ENCODE results near the gene CAB39.

The CAB39 gene

GRCh38 chr2:230757476-230757875, 44.8 kb downstream of the CAB39 start:
- no peak for DNase-seq (ENCODE audit: low read depth)

DNA sequence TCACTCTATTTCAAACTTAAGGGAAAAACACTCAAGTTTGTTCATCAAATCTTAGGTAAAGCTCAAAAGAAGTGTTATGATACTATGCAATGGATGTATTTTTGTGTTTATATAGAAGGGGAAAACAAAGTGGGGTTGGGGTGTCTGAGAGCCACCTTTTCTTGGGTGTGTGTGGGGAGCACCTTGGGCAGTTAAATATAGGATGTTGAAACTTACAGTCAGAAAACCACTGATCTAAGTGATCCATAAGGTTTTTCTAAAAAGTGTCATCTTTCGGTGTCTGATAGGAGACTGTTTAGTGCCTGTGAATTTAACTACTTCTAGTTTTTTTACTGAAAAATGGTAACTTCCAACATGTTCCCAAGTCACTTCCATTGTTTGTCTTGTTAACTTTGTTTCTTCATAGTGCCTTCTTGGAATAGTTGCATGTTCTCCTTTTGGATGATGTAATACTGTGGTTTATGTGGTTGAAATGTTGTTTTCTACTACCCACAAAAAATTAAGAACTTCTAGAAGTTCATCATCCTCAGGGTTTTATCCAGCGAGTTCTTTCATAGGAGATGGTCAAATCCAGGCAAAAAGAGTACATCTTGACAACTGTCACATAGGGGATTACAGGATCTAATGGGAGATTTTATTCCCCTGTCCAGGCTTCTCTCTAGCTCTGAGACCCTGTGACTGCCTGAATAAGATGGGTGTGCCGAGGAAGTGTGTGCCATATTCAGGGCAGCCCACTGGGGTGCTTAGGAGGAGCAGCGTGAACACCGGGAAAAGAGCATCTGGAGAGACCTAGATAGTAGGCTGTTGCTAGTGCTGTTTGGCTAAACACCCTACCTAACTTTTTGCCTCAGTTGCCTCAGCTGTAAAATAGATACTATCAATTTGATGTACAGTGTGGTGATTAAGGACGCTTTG, 46.2 kb downstream of the CAB39 start:
- no peak for DNase-seq (ENCODE audit: low read depth)

- DNase-seq (ENCODE audit: low read depth): no peak
These were observed 47.0 kb downstream of the CAB39 start for GRCh38 chr2:230759481-230760167.

GRCh38 chr2:230761704-230762103, 49.1 kb downstream of the CAB39 start:
- DNase-seq (ENCODE audit: low read depth): no peak

DNA sequence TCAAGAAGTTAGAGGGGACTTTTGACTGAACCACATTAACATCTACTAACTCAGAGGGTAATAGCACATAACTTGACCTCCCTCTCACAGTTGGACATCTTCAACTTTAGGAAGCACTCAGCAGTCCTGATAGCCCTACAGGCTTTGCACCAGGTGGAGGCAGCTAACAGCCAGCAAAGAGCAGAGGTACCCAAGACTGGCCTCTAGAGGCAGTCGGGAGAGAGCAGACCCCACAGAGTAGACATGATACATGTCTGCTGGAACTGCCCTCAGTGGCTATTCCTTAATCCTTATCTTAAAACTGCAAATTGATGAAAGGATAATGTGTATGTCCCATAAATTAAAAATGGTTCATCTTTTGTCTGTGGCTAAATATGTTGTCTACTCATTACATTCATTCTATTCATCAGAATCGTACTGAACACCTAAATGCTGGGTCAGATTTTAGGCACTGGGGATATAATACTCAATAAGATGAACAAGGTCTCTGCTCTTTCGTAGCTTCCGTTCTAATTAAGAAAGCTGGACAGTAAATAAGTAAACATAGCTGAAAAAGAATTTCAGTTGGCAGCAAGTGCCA, 49.8 kb downstream of the CAB39 start:
- DNase-seq (ENCODE audit: low read depth): no peak

DNA sequence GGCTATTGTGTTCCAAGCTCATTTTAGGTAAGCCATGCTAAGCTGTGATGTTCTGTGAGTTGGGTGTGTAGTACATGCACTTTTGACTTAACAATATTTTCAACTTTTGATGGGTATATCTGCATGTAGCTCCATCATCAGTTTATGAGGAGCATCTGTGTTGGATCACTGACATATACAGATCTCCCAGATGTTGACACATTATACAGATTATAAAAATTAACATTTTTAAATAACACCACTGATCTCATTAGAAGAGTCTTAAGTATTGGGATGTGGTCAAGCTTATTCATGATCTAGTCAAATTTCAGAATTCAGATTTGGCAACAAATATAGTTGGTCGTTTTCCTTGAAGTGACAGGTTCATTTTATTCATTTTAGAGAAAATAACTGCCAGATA, 51.7 kb downstream of the CAB39 start:
- DNase-seq (ENCODE audit: low read depth): no peak

DNA sequence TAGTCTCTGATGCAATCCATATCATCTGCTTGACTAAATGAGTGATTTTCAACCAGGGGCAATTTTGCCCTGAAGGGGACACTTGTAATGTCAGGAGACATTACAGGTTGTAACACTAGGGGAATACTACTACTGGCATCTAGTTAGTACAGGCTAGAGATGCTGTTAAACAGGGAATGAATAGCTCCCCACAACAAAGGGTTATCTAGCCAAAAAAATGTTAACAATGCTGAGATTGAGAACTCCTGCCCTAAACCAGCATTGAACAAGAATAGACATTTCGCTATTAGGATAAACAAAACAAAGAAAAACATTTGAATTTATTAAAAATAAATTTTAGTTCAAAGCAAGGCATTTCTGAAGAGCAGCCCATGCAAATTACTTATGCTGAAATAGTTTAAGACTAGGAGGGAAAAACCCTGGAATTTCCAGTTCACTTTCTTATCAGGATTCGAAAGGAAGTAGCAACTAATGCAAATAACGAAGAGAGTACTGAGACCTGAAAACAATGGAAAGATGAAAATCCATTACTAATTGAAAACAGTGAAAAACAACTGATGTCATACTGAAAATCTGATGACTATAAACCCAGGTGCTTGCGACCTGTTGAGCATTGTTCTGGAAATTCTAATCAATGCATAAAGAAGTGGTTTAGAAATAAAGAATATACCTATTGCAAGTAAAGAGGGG, 53.1 kb downstream of the CAB39 start:
- DNase-seq (ENCODE audit: low read depth): no peak

GRCh38 chr2:230767862-230768388, 55.3 kb downstream of the CAB39 start:
- DNase-seq (ENCODE audit: low read depth): no peak

- no peak for DNase-seq (ENCODE audit: low read depth)
These were observed 58.2 kb downstream of the CAB39 start for GRCh38 chr2:230770804-230771203.

DNA sequence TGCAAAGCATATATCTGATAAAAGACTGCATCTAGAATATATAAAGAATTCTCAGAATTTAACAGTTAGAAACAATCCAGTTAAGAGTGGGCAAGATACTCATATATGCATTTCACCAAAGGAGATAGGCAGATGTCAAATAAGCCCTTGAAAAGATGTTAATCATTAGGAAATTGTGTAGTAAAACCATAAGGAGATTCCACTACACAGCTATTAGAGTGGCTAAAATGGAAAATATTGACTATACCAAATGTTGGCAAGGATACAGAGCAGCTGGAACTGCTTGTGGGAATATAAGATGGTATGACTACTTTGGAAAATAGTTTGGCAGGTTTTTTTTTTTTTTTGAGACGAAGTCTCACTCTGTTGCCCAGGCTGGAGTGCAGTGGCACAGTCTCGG, 59.5 kb downstream of the CAB39 start:
- no peak for DNase-seq (ENCODE audit: low read depth)

- DNase-seq (ENCODE audit: low read depth): no peak
These were observed 60.6 kb downstream of the CAB39 start for GRCh38 chr2:230773039-230773773.

DNA sequence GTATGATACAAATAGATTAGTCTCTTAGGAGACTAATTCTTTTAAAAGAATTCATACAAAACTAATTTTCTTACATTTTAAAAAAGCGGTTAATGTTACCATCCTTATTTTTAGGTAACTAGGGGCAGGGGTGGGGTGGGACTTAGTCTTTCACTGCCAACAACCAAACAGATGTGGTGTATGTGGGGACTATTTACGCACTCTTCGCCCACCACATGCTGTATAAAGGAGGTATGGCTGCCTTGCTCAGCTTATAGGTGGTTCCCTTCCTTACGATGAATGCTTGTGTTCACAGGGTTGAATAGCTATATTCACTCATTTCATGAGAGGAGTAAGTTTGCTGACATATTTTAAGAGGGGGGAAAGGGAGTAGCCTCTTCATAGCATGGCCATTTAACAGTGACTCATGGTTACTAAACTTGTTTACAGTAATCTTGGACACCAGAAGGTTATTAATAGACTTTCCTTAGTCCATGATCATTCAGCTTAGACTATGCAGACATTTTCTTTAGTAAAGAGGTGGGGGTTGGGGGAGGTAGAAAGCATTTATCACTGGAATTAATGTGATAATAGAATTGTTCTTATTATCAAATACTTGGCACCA, 61.8 kb downstream of the CAB39 start:
- no peak for DNase-seq (ENCODE audit: low read depth)

- no peak for DNase-seq (ENCODE audit: low read depth)
These were observed 63.1 kb downstream of the CAB39 start for GRCh38 chr2:230775737-230776136.

GRCh38 chr2:230777721-230778120, 65.1 kb downstream of the CAB39 start:
- no peak for DNase-seq (ENCODE audit: low read depth)

GRCh38 chr2:230778350-230779063, 65.9 kb downstream of the CAB39 start:
- no peak for DNase-seq (ENCODE audit: low read depth)

GRCh38 chr2:230779126-230779525, 66.5 kb downstream of the CAB39 start:
- DNase-seq (ENCODE audit: low read depth): no peak

GRCh38 chr2:230779607-230780006, 67.0 kb downstream of the CAB39 start:
- DNase-seq (ENCODE audit: low read depth): no peak

GRCh38 chr2:230781130-230781797, 68.6 kb downstream of the CAB39 start:
- no peak for DNase-seq (ENCODE audit: low read depth)

DNA sequence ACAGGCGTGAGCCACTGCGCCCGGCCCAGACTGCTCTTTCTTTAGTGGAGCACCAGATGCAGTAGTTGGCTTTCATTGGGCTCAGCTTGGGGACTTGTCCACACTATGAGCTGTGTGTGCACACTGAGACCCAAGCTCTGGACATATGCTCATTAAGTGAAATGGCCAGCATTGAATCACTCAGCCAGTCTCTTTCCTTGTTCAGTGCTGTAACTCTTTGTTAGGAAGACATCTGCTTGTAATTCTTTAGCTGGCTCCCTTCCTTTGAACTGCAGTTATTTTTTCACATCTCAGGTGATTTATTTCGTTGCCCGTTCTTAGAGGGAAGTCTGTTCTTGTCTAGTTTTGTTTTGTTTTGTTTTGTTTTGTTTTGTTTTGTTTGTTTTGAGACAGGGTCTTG, 70.5 kb downstream of the CAB39 start:
- DNase-seq (ENCODE audit: low read depth): no peak

GRCh38 chr2:230784795-230785194, 72.2 kb downstream of the CAB39 start:
- DNase-seq (ENCODE audit: low read depth): no peak

Data from non-pigmented ciliary epithelial cell (primary cell).